ENCODE results near the gene NBAS. TPM values are rescaled to one million over a fixed set of nuclear protein-coding genes. Genes with fewer than 3 reads are reported as not detected.
"Not testable (repeated sequence)": the region's sequence is repeated elsewhere in the genome, so short reads cannot be mapped to it uniquely, and the experiment has no call there.

Gene NBAS
- total RNA-seq, 2 experiments from 2014 or later, result 24.4 to 28.8 TPM

GRCh38 chr2:15253247-15253646 lies 307.9 kb downstream of the NBAS start:
- intact Hi-C loops (cut with micrococcal nuclease; ENCODE audit: unreplicated experiment), result no loop called here

GRCh38 chr2:15251753-15252152 lies 309.4 kb downstream of the NBAS start:
- TF ChIP-seq, protein P1, sequence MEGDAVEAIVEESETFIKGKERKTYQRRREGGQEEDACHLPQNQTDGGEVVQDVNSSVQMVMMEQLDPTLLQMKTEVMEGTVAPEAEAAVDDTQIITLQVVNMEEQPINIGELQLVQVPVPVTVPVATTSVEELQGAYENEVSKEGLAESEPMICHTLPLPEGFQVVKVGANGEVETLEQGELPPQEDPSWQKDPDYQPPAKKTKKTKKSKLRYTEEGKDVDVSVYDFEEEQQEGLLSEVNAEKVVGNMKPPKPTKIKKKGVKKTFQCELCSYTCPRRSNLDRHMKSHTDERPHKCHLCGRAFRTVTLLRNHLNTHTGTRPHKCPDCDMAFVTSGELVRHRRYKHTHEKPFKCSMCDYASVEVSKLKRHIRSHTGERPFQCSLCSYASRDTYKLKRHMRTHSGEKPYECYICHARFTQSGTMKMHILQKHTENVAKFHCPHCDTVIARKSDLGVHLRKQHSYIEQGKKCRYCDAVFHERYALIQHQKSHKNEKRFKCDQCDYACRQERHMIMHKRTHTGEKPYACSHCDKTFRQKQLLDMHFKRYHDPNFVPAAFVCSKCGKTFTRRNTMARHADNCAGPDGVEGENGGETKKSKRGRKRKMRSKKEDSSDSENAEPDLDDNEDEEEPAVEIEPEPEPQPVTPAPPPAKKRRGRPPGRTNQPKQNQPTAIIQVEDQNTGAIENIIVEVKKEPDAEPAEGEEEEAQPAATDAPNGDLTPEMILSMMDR (conservative IDR thresholded peaks at IDR 0.05; ENCODE audit: low read length), result no peak
- no peak for TF ChIP-seq EZH2phosphoT487 (IDR thresholded peaks at IDR 0.05; ENCODE audit: borderline replicate concordance, low read depth, low read length)
- Histone ChIP-seq H3K4me3 (ENCODE audit: low read depth, low read length, poor library complexity, severe bottlenecking) (no peak overlapping the region), H3K79me2 (ENCODE audit: insufficient read depth, low read depth, low read length) (no peaks in the 10 kb centered on the region), H3K9me2 (ENCODE audit: insufficient read depth, low read length) (no peaks in the 10 kb centered on the region), H3K4me2 (ENCODE audit: low read length) (no peak overlapping the region), H3K36me3 (ENCODE audit: insufficient read depth, low read length) (no peaks in the 10 kb centered on the region), H3K9me3 (ENCODE audit: low read length) (no peaks in the 10 kb centered on the region), H3K4me1 (ENCODE audit: insufficient read depth, low read length, poor library complexity, severe bottlenecking) (no peaks in the 10 kb centered on the region), H3K27ac (ENCODE audit: low read depth, low read length, poor library complexity, severe bottlenecking) (no peak overlapping the region), H4K20me1 (ENCODE audit: insufficient read depth, low read length) (no peaks in the 10 kb centered on the region), H2AFZ (ENCODE audit: low read length) (no peak overlapping the region)
- intact Hi-C loops (cut with micrococcal nuclease; ENCODE audit: unreplicated experiment), result no loop called here
- DNase-seq (ENCODE audit: low spot score), result no peak
- ChIA-PET POLR2A (no interaction called here), CTCF (ENCODE audit: unreplicated experiment) (no interaction called here)
- BruUV-seq (replicated peaks), result no TSS peak

More at GRCh38 chr2:15253247-15253646, 307.9 kb downstream of the NBAS start:
- H3K36me3 ChIP-seq (ENCODE audit: insufficient read depth, low read length), result no peaks in the 10 kb centered on the region
- H2AFZ ChIP-seq (ENCODE audit: low read length), result no peak overlapping the region
- no peak for DNase-seq (ENCODE audit: low spot score)
- no peaks in the 10 kb centered on the region for H3K9me3 ChIP-seq (ENCODE audit: low read length)
- H3K4me3 ChIP-seq (ENCODE audit: low read depth, low read length, poor library complexity, severe bottlenecking), result no peak overlapping the region
- POLR2A ChIA-PET, result no interaction called here
- CTCF ChIA-PET (ENCODE audit: unreplicated experiment), result no interaction called here
- H3K4me1 ChIP-seq (ENCODE audit: insufficient read depth, low read length, poor library complexity, severe bottlenecking), result no peaks in the 10 kb centered on the region
- BruUV-seq (replicated peaks), result no TSS peak
- H4K20me1 ChIP-seq (ENCODE audit: insufficient read depth, low read length), result no peaks in the 10 kb centered on the region
- H3K79me2 ChIP-seq (ENCODE audit: insufficient read depth, low read depth, low read length), result no peaks in the 10 kb centered on the region
- no peak overlapping the region for H3K27ac ChIP-seq (ENCODE audit: low read depth, low read length, poor library complexity, severe bottlenecking)
- no peaks in the 10 kb centered on the region for H3K9me2 ChIP-seq (ENCODE audit: insufficient read depth, low read length)
- no peak overlapping the region for H3K4me2 ChIP-seq (ENCODE audit: low read length)
- TF ChIP-seq, protein P1 (conservative IDR thresholded peaks at IDR 0.05; ENCODE audit: low read length), result no peak
- no peak for TF ChIP-seq EZH2phosphoT487 (IDR thresholded peaks at IDR 0.05; ENCODE audit: borderline replicate concordance, low read depth, low read length)

- POLR2A ChIA-PET; H3K4me1 ChIP-seq (ENCODE audit: insufficient read depth, low read length, poor library complexity, severe bottlenecking); H2AFZ ChIP-seq (ENCODE audit: low read length); DNase-seq (ENCODE audit: low spot score); H3K79me2 ChIP-seq (ENCODE audit: insufficient read depth, low read depth, low read length); BruUV-seq (replicated peaks); H3K9me3 ChIP-seq (ENCODE audit: low read length); H4K20me1 ChIP-seq (ENCODE audit: insufficient read depth, low read length); H3K27ac ChIP-seq (ENCODE audit: low read depth, low read length, poor library complexity, severe bottlenecking); H3K4me3 ChIP-seq (ENCODE audit: low read depth, low read length, poor library complexity, severe bottlenecking); H3K9me2 ChIP-seq (ENCODE audit: insufficient read depth, low read length); H3K4me2 ChIP-seq (ENCODE audit: low read length); CTCF ChIA-PET (ENCODE audit: unreplicated experiment); H3K36me3 ChIP-seq (ENCODE audit: insufficient read depth, low read length); intact Hi-C loops (cut with micrococcal nuclease; ENCODE audit: unreplicated experiment): not testable (repeated sequence)
These were observed 310.2 kb downstream of the NBAS start for GRCh38 chr2:15250946-15251345.

Measured in OCI-LY7 (cell line).